HL-60 (cell line): ENCODE results near the gene NECTIN4.

Source experiments
- DNase-seq, 2 experiments: peaks; one replicate each; pipeline ENCODE4 v3.0.0-alpha.2; 2010 to 2020; ENCODE audit warnings: low read depth in 1 of 2, low spot score in 1 of 2
- H3K27ac ChIP-seq: fragments of 250-450 bp; sonication (Bioruptor Pico); replicated peaks from 2 replicates; pipeline ENCODE4 v1.5.1; 2020; ENCODE audit warnings: mild to moderate bottlenecking, moderate library complexity
- H3K27me3 ChIP-seq: fragments of 250-450 bp; sonication (Bioruptor Pico); 2 replicates; pipeline ENCODE4 v1.5.1; 2021; ENCODE audit warnings: mild to moderate bottlenecking, moderate library complexity; ENCODE audit not compliant: insufficient read depth, poor library complexity, severe bottlenecking
- H3K4me3 ChIP-seq: replicated peaks from 2 replicates; pipeline ENCODE4 v1.5.1; 2011; ENCODE audit warnings: mild to moderate bottlenecking, control low read depth, low read length; ENCODE audit not compliant: insufficient read depth
- GABPA ChIP-seq: IDR thresholded peaks from 2 replicates; pipeline ENCODE4 v1.6.1; 2012; ENCODE audit warnings: low read depth
- POLR2AphosphoS5 ChIP-seq: IDR thresholded peaks from 2 replicates; pipeline ENCODE4 v1.6.1; 2012; ENCODE audit warnings: low read depth
- SPI1 ChIP-seq: IDR thresholded peaks from 2 replicates; pipeline ENCODE4 v1.6.1; 2012; ENCODE audit warnings: low read depth, mild to moderate bottlenecking, borderline replicate concordance
- TF ChIP-seq, protein P1 (sequence below): IDR thresholded peaks from 2 replicates; pipeline ENCODE4 v1.6.1; 2012; ENCODE audit warnings: low read depth; ENCODE audit not compliant: insufficient replicate concordance
- TF ChIP-seq, protein P2 (sequence below): IDR thresholded peaks from one replicate; pipeline ENCODE4 v1.5.1; 2011; ENCODE audit warnings: low read length, control low read depth, inconsistent platforms; ENCODE audit not compliant: insufficient read depth

NECTIN4 gene

DNA sequence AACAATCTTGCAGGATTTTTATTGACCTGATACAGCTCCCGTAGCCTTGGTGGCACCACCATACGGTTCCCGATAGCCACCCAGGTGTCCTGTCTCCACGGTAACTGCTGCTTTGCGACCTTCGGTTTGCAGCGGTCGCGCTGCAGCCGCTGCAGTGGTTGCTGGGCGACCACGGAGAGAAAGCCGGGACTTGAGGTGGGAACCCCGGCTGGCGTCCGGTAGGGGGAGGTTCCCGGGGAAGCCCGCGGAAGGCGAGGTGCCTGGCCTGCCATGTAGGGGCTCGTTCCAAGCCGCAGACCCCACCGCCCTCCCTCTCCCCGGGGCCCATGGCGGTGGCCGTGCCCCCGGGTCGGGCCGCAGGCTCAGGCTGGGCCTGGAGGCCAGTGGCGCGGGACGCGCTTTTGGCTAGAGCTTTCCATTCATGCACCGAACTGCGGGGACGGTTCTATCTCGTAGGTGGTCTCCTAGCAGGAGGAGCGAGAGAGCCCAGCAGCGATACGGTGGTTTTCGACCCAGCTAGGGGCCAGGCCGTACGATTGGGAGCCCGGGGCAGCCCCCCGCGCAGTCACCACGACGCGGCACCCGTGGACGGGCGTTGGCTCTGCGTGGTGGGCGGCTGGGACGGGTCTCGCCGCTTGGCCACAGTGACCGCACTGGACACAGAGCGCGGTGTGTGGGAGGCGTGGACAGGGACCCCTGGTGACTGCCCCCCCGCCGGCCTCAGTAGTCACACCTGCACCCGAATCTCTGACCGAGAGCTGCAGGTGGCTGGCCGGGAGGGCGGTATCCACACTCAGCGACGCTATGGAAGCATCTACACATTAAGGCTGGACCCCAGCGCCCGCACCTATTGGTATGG is 9.1 kb upstream of the NECTIN4 start, which contains the start of gene KLHDC9:
TSS of gene KLHDC9 (plus strand) at position 152 of the 859 bp plus-strand sequence. CDS start at position 327, 175 bp downstream.
- H3K27me3 ChIP-seq: no peaks in the 10 kb centered on the region
- peak within 1 kb of the TSS; percentile 22 for H3K4me3 ChIP-seq
- H3K27ac ChIP-seq: peak within 1 kb of the TSS; percentile 27; the same call in 1 of the 2 replicates
- peak; percentile 62 to 66 for DNase-seq
- TF ChIP-seq, protein P1, sequence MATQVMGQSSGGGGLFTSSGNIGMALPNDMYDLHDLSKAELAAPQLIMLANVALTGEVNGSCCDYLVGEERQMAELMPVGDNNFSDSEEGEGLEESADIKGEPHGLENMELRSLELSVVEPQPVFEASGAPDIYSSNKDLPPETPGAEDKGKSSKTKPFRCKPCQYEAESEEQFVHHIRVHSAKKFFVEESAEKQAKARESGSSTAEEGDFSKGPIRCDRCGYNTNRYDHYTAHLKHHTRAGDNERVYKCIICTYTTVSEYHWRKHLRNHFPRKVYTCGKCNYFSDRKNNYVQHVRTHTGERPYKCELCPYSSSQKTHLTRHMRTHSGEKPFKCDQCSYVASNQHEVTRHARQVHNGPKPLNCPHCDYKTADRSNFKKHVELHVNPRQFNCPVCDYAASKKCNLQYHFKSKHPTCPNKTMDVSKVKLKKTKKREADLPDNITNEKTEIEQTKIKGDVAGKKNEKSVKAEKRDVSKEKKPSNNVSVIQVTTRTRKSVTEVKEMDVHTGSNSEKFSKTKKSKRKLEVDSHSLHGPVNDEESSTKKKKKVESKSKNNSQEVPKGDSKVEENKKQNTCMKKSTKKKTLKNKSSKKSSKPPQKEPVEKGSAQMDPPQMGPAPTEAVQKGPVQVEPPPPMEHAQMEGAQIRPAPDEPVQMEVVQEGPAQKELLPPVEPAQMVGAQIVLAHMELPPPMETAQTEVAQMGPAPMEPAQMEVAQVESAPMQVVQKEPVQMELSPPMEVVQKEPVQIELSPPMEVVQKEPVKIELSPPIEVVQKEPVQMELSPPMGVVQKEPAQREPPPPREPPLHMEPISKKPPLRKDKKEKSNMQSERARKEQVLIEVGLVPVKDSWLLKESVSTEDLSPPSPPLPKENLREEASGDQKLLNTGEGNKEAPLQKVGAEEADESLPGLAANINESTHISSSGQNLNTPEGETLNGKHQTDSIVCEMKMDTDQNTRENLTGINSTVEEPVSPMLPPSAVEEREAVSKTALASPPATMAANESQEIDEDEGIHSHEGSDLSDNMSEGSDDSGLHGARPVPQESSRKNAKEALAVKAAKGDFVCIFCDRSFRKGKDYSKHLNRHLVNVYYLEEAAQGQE: no peak
- TF ChIP-seq, protein P2, sequence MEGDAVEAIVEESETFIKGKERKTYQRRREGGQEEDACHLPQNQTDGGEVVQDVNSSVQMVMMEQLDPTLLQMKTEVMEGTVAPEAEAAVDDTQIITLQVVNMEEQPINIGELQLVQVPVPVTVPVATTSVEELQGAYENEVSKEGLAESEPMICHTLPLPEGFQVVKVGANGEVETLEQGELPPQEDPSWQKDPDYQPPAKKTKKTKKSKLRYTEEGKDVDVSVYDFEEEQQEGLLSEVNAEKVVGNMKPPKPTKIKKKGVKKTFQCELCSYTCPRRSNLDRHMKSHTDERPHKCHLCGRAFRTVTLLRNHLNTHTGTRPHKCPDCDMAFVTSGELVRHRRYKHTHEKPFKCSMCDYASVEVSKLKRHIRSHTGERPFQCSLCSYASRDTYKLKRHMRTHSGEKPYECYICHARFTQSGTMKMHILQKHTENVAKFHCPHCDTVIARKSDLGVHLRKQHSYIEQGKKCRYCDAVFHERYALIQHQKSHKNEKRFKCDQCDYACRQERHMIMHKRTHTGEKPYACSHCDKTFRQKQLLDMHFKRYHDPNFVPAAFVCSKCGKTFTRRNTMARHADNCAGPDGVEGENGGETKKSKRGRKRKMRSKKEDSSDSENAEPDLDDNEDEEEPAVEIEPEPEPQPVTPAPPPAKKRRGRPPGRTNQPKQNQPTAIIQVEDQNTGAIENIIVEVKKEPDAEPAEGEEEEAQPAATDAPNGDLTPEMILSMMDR: no peak
- TF ChIP-seq SPI1 (no peak), POLR2AphosphoS5 (no peak), GABPA (no peak)

DNA sequence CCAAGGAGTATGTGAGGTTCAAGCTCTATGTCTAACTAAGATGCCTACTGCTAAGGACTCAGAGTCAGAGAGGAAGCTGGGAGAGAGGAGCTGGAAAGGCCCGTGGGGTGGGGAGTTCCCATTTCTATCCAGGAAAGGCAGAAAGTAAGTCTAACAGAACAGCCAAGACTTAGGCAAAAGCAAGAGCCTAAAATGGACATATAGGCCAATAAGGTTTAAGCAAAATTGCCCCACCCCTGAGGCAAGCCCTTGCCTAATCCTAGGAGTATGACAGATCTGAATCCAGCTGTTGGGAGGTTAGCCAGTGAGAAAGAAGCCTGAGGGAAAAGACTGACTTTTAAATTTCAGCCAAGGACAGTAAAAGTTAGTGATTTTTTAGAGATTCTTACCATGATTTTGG is 7.2 kb upstream of the NECTIN4 start:
- TF ChIP-seq POLR2AphosphoS5 (no peak), GABPA (no peak), SPI1 (no peak)
- TF ChIP-seq, protein P1: no peak
- TF ChIP-seq, protein P2: no peak
- DNase-seq: peak in 1 of 2 experiments; percentile 50
- no peaks in the 10 kb centered on the region for H3K27me3 ChIP-seq
- no peak overlapping the region for H3K27ac ChIP-seq
- no peak overlapping the region for H3K4me3 ChIP-seq

GRCh38 chr1:161096015-161096414 is 6.7 kb upstream of the NECTIN4 start:
- no peak for DNase-seq
- Histone ChIP-seq H3K27me3 (no peaks in the 10 kb centered on the region), H3K27ac (no peak overlapping the region), H3K4me3 (no peak overlapping the region)
- TF ChIP-seq, protein P2: no peak
- TF ChIP-seq, protein P1: no peak
- TF ChIP-seq GABPA: no peak
- no peak for TF ChIP-seq SPI1
- no peak for TF ChIP-seq POLR2AphosphoS5
